Right atrium auricular region (tissue), 2 donors: ENCODE measurements around the gene FAM53A. TPM values are rescaled to one million over a fixed set of nuclear protein-coding genes. Genes with fewer than 3 reads are reported as not detected.

Experiments
- DNase-seq: peaks from one replicate; pipeline ENCODE4 v3.0.0-alpha.2; 2019; ENCODE audit warnings: low spot score
- H3K27ac ChIP-seq, 2 donors: fragments of 200-600 bp; sonication (generic); 1 replicate in 1 of 2; 2 replicates in 1 of 2; pipeline ENCODE4 v1.5.1; 2016 to 2019
- H3K27me3 ChIP-seq, 2 donors: fragments of 200-600 bp; sonication (generic); one replicate each; pipeline versions ENCODE4 v1.5.1 to v1.6.0; 2017 to 2019
- H3K36me3 ChIP-seq: fragments of 200-600 bp; sonication (generic); one replicate; pipeline ENCODE4 v1.5.1; 2016
- H3K4me1 ChIP-seq, 2 donors: fragments of 200-600 bp; sonication (generic); one replicate each; pipeline versions ENCODE4 v1.5.1 to v1.6.0; 2017 to 2019
- H3K4me3 ChIP-seq, 2 donors: fragments of 200-600 bp; sonication (generic); 1 replicate in 1 of 2; 2 replicates in 1 of 2; pipeline ENCODE4 v1.5.1; 2017 to 2019; ENCODE audit warnings: mild to moderate bottlenecking in 1 of 2, moderate library complexity in 1 of 2
- H3K9me3 ChIP-seq, 2 donors: fragments of 200-600 bp; sonication (generic); one replicate each; pipeline ENCODE4 v1.5.1; 2019
- total RNA-seq, 2 donors: library from RNA; depleted of rRNA; stranded (reverse); fragments of >200 nt; gene quantifications; one replicate each; pipeline ENCODE4 v1.1.0, GENCODE V29; 2016
- TF ChIP-seq, protein P1 (sequence below), 2 donors: fragments of 200-600 bp; sonication (generic); IDR thresholded peaks; one replicate each; pipeline ENCODE4 v1.5.1; 2019; ENCODE audit warnings: antibody characterized with exemption in 2 of 2

The FAM53A gene
- total RNA-seq, 2 donors from 2014 or later = 1.0 to 1.9 TPM

- no peak overlapping the region for H3K4me3 ChIP-seq
- H3K9me3 ChIP-seq = peaks cover 0 to 42% of the 10 kb centered on the region in 2 donors
- no peak for DNase-seq
Observed at GRCh38 chr4:1590244-1590643, 93.9 kb downstream of the FAM53A start.

More at GRCh38 chr4:1590244-1590643, 93.9 kb downstream of the FAM53A start:
- TF ChIP-seq, protein P1, sequence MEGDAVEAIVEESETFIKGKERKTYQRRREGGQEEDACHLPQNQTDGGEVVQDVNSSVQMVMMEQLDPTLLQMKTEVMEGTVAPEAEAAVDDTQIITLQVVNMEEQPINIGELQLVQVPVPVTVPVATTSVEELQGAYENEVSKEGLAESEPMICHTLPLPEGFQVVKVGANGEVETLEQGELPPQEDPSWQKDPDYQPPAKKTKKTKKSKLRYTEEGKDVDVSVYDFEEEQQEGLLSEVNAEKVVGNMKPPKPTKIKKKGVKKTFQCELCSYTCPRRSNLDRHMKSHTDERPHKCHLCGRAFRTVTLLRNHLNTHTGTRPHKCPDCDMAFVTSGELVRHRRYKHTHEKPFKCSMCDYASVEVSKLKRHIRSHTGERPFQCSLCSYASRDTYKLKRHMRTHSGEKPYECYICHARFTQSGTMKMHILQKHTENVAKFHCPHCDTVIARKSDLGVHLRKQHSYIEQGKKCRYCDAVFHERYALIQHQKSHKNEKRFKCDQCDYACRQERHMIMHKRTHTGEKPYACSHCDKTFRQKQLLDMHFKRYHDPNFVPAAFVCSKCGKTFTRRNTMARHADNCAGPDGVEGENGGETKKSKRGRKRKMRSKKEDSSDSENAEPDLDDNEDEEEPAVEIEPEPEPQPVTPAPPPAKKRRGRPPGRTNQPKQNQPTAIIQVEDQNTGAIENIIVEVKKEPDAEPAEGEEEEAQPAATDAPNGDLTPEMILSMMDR (IDR thresholded peaks at IDR 0.05) = no peak
- H3K36me3 ChIP-seq = no peaks in the 10 kb centered on the region
- no peak overlapping the region for H3K27ac ChIP-seq
- peaks cover 0 to 6% of the 10 kb centered on the region in 2 donors for H3K4me1 ChIP-seq
- no peaks in the 10 kb centered on the region for H3K27me3 ChIP-seq

Other genes starting within 250 kb of the FAM53A start
- gene SLBP, start 28.0 kb upstream of the FAM53A start, total RNA-seq = 10 to 100 TPM; 15.6 to 20.1 TPM
- gene TMEM129, start 37.0 kb upstream of the FAM53A start, total RNA-seq = 10 to 100 TPM; 59.0 to 75.4 TPM
- 1 to 10 TPM; 3.7 to 5.3 TPM for gene TACC3, start 37.2 kb upstream of the FAM53A start, total RNA-seq
- 10 to 100 TPM in 1 of 2 donors, 1 to 10 TPM in 1; 2.6 to 15.4 TPM for gene FGFR3, start 109.0 kb upstream of the FAM53A start, total RNA-seq
- gene LETM1, start 171.8 kb upstream of the FAM53A start, total RNA-seq = 10 to 100 TPM; 32.1 to 34.5 TPM
- gene NSD2, start 187.1 kb upstream of the FAM53A start, total RNA-seq = 10 to 100 TPM; 23.8 to 36.3 TPM